ENCODE data around the gene WNT10A. TPM values are rescaled to one million over a fixed set of nuclear protein-coding genes. Genes with fewer than 3 reads are reported as not detected.

Gene WNT10A
- total and polyA plus RNA-seq, 2 of the 8 experiments (the other 6 are each of a cell fraction or from before 2014, with no cell fraction given) = 0.05 TPM; not detected in 1

- Histone ChIP-seq H4K8ac (ENCODE audit: extremely low read depth, insufficient read depth, low read length) (no peak overlapping the region), H2BK120ac (replicated peaks; ENCODE audit: low read depth, low read length) (no peak overlapping the region), H4K5ac (ENCODE audit: insufficient read length, low read depth, low read length) (no peak overlapping the region), H2AK5ac (ENCODE audit: low read depth, low read length) (no peak overlapping the region), H2BK12ac (ENCODE audit: low read depth, low read length) (peak overlapping the region; percentile 50; the same call in 1 of the 2 replicates), H3K14ac (ENCODE audit: insufficient read length) (no peak overlapping the region), H2BK15ac (ENCODE audit: low read length) (no peak overlapping the region), H3K79me2 (ENCODE audit: control insufficient read depth in 1 of 2, insufficient read depth in 2 of 2, low read length in 2 of 2) (no peaks in the 10 kb centered on the region), H3K9ac (replicated peaks in 1 of 4; ENCODE audit: extremely low read depth in 1 of 4, low read depth in 3 of 4, low read length in 3 of 4) (no peak overlapping the region), H4K91ac (replicated peaks; ENCODE audit: insufficient read length, low read length) (no peak overlapping the region), H3K4ac (replicated peaks; ENCODE audit: insufficient read length, low read depth, low read length) (no peak overlapping the region), H3K56ac (replicated peaks; ENCODE audit: insufficient read length, low read depth, low read length) (no peak overlapping the region), H3K23ac (ENCODE audit: insufficient read length) (no peak overlapping the region), H3K79me1 (ENCODE audit: low read depth, low read length) (no peaks in the 10 kb centered on the region), H3K4me2 (ENCODE audit: insufficient read depth in 1 of 2, low read depth in 2 of 2, low read length in 2 of 2) (peak overlapping the region; percentile 50 to 73; a peak in 3 of 4 replicates), H3K4me1 (replicated peaks in 1 of 4; ENCODE audit: control insufficient read depth in 3 of 4, insufficient read depth in 4 of 4, low read length in 3 of 4) (peaks cover 3 to 42% (median 18%) of the 10 kb centered on the region in 4 experiments), H2BK20ac (ENCODE audit: low read length) (no peak overlapping the region), H3K36me3 (ENCODE audit: control insufficient read depth in 2 of 4, insufficient read depth in 4 of 4, low read length in 3 of 4) (no peaks in the 10 kb centered on the region), H3K27ac (ENCODE audit: low read depth, low read length) (no peak overlapping the region), H4K20me1 (replicated peaks in 1 of 2; ENCODE audit: control insufficient read depth in 1 of 2, insufficient read depth in 2 of 2, low read length in 2 of 2) (peaks cover 3 to 8% of the 10 kb centered on the region in 2 experiments), H3K4me3 (ENCODE audit: extremely low read depth in 1 of 4, insufficient read depth in 2 of 4, low read depth in 3 of 4, low read length in 4 of 4) (peak overlapping the region in 3 of 4 experiments; percentile 10 to 54 (median 28); a peak in 4 of 8 replicates), H3K23me2 (ENCODE audit: low read depth, low read length) (peaks cover 4% of the 10 kb centered on the region; the same call in 1 of the 2 replicates), H2AFZ (ENCODE audit: low read length) (no peak overlapping the region), H3K27me3 (replicated peaks in 1 of 4; ENCODE audit: control insufficient read depth in 3 of 4, extremely low read depth in 1 of 4, insufficient read depth in 3 of 4, low read length in 3 of 4) (peaks cover 72 to 89% (median 79%) of the 10 kb centered on the region in 4 experiments), H3K9me3 (ENCODE audit: insufficient read depth in 2 of 2, low read depth in 1 of 2, low read length in 1 of 2) (no peaks in the 10 kb centered on the region; a peak in 1 of 4 replicates), H2BK5ac (ENCODE audit: low read depth, low read length) (no peak overlapping the region), H3K18ac (ENCODE audit: extremely low read depth, low read length) (no peak overlapping the region)
- no peak for FAIRE-seq
- TF ChIP-seq POLR2A (IDR thresholded peaks at IDR 0.05; ENCODE audit: control extremely low read depth in 1 of 2, low read depth in 2 of 2, low read length in 2 of 2) (no peak), SUZ12 (IDR thresholded peaks at IDR 0.05; ENCODE audit: low read length) (peak; percentile 68), MAX (IDR thresholded peaks at IDR 0.05) (no peak), EZH2 (IDR thresholded peaks at IDR 0.05; ENCODE audit: low read depth, low read length, severe bottlenecking) (peak; percentile 50), SAP30 (IDR thresholded peaks at IDR 0.05; ENCODE audit: insufficient read depth, insufficient replicate concordance, low read length) (no peak), HDAC2 (IDR thresholded peaks at IDR 0.05; ENCODE audit: borderline replicate concordance in 1 of 2, low read depth in 2 of 2, low read length in 2 of 2) (no peak)
- 12% methylated on average over 18 of the region's 34 CpGs; no CpG with 5 or more reads in 1 of the 2 experiments for WGBS, 2 experiments (ENCODE audit: extremely low coverage in 1 of 2, insufficient coverage in 1 of 2, insufficient read length in 1 of 2, insufficient replicate concordance in 2 of 2, low coverage in 1 of 2, low lambda C conversion rate in 2 of 2, missing lambda C conversion rate in 1 of 2)
- ChIA-PET POLR2A (ENCODE audit: partially characterized antibody) (interaction anchor here (0.9 to 1.9 kb wide), 8 partner anchors 10 to 29 kb away, joined by 3 to 10 read pairs (median 4); no protein-coding TSS in a partner anchor), CTCF (ENCODE audit: partially characterized antibody) (interaction anchor here (0.6 to 17.9 kb wide), 37 partner anchors 10 to 535 kb away, joined by 3 to 783 read pairs (median 4); partner anchors contain the start of genes CDK5R2 and WNT10A)
- no peak for DNase-seq (ENCODE audit: low read depth in 1 of 2, low spot score in 2 of 2)
Observed at GRCh38 chr2:218897394-218898108, 16.9 kb downstream of the WNT10A start.

Measured in H1 (cell line).